GM12875 (cell line): Measurements from ENCODE around the gene TRIM31.

ENCODE experiments used
- H3K4me3 ChIP-seq: one replicate; pipeline ENCODE4 v1.5.1; 2011; ENCODE audit warnings: low read depth, low read length, control low read depth
- TF ChIP-seq, protein P1 (sequence below): IDR thresholded peaks from 2 replicates; pipeline ENCODE4 v1.5.1; 2011; ENCODE audit warnings: low read depth, mild to moderate bottlenecking, control low read depth, inconsistent platforms, low read length, moderate library complexity, borderline replicate concordance; ENCODE audit not compliant: insufficient read depth

TRIM31 gene

DNA sequence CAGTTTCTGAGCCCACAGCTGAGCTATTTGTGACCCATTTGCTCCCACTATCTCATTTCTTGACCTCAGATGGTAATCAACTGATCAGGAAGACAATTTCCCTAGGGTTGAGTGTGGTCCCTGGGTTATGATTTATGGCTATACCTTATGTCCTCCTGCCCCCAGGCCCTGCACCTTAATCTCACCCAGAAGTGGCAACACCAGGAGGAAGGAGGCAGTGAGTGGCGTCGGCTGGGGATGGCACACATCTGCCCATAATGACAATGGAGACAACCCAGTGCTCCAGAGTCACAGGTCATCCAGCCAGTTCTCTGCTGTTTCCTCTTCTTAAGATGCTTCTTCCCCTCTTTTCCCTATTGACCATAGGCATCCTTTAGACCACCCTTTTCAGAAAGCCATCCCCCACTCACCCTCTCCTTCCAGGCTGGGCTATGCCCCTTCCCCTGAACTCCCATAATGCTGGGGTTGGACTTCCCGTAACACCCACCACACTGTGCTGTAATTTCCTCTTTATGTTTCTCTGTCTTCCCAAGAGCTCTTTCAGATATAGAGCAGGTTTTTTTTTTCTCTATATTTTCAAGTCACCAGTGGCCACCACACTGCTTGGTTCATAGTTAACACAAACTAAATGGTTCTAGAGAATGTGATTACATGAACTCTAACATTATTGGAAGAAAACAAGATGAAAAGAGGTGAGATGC lies 40.2 kb upstream of the TRIM31 start:
- TF ChIP-seq, protein P1, sequence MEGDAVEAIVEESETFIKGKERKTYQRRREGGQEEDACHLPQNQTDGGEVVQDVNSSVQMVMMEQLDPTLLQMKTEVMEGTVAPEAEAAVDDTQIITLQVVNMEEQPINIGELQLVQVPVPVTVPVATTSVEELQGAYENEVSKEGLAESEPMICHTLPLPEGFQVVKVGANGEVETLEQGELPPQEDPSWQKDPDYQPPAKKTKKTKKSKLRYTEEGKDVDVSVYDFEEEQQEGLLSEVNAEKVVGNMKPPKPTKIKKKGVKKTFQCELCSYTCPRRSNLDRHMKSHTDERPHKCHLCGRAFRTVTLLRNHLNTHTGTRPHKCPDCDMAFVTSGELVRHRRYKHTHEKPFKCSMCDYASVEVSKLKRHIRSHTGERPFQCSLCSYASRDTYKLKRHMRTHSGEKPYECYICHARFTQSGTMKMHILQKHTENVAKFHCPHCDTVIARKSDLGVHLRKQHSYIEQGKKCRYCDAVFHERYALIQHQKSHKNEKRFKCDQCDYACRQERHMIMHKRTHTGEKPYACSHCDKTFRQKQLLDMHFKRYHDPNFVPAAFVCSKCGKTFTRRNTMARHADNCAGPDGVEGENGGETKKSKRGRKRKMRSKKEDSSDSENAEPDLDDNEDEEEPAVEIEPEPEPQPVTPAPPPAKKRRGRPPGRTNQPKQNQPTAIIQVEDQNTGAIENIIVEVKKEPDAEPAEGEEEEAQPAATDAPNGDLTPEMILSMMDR = no peak
- H3K4me3 ChIP-seq = no peak overlapping the region

GRCh38 chr6:30152016-30152673 lies 39.3 kb upstream of the TRIM31 start:
- H3K4me3 ChIP-seq = no peak overlapping the region
- TF ChIP-seq, protein P1 = no peak

DNA sequence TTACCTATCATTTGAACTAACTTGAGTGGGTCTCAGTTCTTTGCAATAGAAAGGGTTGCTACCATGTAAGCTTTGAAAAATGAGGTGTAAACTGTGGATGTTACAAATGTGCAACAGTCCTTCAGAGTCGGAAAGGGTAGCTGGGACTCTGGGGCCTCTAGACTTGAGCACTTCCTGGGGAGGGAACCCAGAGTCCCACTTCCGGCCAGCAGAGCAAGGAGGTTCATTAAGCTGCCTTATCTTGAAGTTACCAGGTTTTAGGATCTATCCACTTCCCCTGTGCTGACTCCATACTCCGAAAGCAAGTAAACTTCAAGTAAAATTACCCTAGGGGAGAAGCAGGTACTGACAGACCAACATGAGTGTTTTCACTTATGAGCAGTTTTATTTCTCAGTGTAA lies 38.7 kb upstream of the TRIM31 start:
- no peak overlapping the region for H3K4me3 ChIP-seq
- TF ChIP-seq, protein P1 = no peak

- TF ChIP-seq, protein P1 = no peak
- H3K4me3 ChIP-seq = no peak overlapping the region
Observed at GRCh38 chr6:30150671-30151395, 37.9 kb upstream of the TRIM31 start.

DNA sequence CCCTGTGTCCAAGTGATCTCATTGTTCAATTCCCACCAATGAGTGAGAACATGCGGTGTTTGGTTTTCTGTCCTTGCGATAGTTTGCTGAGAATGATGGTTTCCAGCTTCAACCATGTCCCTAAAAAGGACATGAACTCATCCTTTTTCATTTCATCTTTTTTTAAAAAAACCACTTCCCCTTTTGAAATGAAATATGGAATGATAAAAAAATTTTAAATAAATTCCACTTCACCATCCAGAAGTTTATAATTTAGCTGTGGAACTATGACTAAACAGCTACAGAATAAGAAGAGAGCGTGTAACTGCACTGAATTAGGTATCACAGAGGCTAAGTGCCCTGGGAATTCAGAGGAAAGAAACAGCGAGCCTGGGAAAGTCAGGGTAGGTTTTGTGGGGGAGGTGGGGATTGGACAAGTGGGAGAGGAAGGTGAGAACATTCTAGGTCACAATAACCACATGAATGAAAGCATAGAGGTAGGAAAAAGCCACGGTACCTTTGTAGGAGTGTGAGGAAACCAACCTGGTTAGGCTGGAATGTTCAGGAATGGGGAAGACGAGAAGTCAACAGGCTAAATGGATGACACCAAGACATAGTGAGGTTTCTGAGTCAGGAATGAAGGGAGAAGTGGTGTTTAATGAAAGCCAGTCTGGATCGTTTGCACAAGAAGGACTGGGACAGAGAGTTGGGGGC lies 37.1 kb upstream of the TRIM31 start:
- H3K4me3 ChIP-seq = no peak overlapping the region
- TF ChIP-seq, protein P1 = no peak

DNA sequence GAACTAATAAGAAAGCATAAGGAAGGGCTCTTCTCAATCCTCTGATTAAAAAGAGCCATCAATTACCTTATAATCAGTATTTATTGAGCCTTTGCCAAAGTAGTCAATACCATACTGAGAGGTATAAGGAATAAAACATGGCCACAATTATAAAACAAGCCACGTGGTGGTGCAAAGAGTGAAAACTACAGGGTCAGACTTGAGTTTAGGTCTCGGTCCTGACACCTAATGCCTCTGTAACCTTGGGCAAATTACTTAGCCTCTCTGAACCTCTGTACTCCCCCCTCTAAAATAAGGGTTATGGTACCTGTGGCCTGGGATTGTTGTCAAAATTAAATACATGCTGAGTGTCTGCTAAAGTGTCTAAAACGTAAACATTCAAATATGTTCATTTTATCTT lies 36.3 kb upstream of the TRIM31 start:
- TF ChIP-seq, protein P1 = no peak
- H3K4me3 ChIP-seq = no peak overlapping the region

DNA sequence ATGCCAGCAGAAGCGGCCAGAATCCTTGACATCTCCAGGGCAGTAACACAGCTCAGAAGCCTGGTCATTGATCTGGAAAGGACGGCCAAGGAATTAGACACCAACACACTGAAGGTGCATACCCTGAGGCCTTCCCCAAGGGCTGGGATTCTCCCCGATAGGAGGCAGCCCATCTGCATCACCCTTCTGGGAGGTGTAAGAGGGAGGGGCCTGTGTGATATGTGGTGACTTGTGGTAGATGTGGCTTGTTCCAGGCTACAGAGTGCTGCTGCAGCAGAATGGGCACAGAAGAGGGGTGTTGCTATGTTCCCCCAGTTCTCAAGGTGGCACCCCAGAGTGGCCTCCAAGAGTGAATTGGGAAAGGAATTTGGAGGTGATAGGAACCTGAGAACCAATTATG lies 34.2 kb upstream of the TRIM31 start:
- TF ChIP-seq, protein P1 = no peak
- no peak overlapping the region for H3K4me3 ChIP-seq
